ENCODE measurements around the gene NFIC.
"Not testable (repeated sequence)": the region's sequence is repeated elsewhere in the genome, so short reads cannot be mapped to it uniquely, and the experiment has no call there.

NFIC gene

DNA sequence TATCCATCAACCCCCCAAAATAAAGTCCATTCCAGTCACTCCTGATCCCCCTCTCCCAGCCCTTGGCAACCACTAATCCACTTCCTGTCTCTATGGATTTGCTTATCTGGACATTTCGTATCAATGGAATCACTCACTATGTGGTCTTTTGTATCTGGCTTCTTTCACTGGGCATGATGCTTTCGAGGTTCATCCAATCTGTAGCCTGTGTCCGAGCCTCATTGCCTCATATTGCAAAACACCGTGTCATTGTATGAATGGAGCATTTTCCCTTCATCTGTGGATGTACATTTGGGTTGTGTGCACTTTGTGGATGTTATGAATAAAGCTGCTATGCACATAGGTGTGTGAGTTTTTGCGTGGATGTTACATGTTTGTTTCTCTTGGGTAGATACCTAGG, 138.4 kb downstream of the NFIC start:
- no peak overlapping the region for H3K4me3 ChIP-seq (ENCODE audit: low read length)
- no peak for DNase-seq (ENCODE audit: low read depth)
- TF ChIP-seq, protein P1, sequence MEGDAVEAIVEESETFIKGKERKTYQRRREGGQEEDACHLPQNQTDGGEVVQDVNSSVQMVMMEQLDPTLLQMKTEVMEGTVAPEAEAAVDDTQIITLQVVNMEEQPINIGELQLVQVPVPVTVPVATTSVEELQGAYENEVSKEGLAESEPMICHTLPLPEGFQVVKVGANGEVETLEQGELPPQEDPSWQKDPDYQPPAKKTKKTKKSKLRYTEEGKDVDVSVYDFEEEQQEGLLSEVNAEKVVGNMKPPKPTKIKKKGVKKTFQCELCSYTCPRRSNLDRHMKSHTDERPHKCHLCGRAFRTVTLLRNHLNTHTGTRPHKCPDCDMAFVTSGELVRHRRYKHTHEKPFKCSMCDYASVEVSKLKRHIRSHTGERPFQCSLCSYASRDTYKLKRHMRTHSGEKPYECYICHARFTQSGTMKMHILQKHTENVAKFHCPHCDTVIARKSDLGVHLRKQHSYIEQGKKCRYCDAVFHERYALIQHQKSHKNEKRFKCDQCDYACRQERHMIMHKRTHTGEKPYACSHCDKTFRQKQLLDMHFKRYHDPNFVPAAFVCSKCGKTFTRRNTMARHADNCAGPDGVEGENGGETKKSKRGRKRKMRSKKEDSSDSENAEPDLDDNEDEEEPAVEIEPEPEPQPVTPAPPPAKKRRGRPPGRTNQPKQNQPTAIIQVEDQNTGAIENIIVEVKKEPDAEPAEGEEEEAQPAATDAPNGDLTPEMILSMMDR (IDR thresholded peaks at IDR 0.05; ENCODE audit: insufficient read depth, low read depth, low read length, missing control alignments), result no peak

DNA sequence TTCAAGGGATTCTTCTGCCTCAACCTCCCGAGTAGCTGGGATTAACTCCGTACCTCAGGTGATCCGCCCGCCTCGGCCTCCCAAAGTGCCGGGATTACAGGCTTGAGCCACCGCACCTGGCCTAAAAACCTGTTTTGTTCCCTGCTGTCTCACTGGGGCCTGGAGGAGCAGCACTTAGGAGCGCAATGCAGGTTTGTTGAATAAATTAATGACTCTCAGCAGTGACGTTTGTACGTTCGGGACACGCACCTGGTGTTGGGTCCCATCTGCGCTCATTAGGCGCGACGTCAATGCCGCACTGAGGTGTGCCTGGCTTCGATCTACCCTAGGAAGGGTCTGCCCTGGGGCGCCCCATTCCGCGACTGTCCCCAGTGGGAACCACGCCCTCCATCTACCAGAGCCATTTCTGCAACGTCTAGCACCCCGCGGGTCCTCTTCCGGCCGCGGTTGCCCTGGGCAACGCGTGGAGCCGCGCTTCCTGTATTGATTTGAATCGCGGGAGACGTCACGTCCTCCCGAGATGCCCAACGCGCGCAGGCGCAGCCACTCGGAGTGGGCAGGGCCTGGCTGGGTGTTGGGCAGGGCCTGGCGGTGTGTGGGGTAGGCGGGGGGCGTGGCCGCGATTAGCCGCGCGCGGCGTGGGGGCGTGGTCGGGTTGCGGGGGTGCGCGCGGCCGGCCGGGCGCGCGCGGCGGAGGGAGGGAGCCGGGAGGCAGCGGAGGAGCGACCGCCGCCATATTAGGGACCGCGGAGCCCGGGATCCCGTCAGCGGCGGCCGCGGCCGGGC, 139.4 kb downstream of the NFIC start, which contains the start of gene FZR1:
FZR1 (plus strand) TSS at position 714 of the 786 bp plus-strand sequence. CDS start 16,679 bp downstream, outside the sequence.
- peak; percentile 99 for DNase-seq (ENCODE audit: low read depth)
- TF ChIP-seq, protein P1 (IDR thresholded peaks at IDR 0.05; ENCODE audit: insufficient read depth, low read depth, low read length, missing control alignments), result no peak
- peak within 1 kb of the TSS; percentile 80 for H3K4me3 ChIP-seq (ENCODE audit: low read length)

DNA sequence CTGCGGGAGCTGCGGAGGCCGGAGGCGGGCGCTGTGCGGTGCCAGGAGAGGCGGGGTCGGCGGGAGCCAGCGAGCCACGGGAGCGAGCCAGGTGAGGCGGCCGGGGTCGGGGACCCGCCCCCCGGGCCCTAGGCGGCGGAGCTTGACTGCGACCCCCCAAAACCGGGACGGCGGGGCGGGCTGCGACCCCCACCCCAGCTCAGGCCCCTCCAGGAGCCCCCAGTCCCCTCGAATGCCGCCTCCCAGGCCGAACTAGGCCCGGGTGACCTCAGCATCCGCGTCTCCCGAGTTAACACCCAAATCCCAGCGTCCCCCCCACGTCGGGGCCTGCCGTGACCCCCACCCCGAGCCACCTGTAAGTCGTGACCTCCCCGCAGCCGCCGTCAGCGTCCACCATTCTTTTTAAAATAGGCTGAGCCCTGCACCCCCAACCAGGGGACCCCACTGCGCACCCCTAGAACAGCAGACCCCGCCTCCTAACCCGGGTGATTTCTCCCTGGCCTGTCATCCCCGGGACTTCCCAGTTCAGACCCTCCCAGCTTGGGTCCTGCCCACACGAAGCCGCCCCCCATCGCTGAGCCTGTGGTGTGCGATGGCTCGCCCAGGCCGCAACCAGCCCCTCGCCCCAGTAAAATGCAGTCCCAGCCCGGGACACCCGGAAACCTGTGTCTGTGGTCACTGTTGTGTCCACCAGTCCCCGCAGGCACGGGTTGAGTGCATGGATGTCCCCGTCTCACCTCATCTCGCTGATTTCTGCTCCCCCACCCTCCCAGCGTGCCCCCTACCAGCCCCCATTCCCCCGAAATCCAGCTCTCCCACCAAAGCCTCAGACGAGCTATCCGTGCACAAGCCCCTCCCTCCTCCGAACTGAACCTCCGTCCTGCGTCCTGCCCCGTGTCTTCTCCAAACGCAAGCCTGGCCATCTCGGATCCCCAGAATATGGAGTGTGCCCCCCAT, 140.3 kb downstream of the NFIC start:
- TF ChIP-seq, protein P1 (IDR thresholded peaks at IDR 0.05; ENCODE audit: insufficient read depth, low read depth, low read length, missing control alignments), result no peak
- peak overlapping the region; percentile 80 for H3K4me3 ChIP-seq (ENCODE audit: low read length)
- DNase-seq (ENCODE audit: low read depth), result no peak

DNA sequence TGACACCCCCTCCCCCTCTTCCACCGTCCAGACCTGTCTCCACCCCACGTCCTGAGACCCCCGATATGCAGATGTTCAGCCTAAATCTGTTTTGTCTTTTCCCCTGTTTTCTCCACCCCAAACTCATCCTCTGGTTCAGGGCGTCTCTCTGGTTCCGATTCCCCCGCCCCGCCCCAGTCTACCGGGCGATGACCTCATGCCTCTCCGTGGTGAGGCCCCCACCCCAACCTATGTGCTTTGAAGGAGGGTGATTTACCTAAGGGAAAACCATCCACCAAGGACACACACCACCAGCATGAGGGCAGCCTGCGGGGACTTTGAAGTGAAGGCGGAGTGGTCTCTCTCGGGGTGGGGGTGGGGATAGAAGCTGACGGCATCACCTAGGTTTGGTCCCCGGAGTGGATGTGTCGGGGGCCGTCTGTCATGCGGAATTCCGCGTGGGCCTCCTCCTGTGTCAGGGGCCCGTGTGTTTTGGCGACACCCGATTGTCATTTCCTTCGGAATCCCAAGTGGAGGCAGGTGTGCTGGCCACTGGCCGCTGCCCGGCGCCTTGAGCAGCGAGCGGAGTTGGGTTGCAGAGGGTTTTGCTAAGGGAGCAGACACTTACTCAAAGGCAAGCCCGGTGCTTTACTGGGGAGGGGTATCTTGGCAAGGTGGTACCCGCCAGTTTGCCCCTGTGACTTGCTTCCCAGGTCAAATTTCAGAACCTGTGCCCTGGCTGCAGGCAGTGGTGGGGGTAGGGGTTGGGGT, 141.2 kb downstream of the NFIC start:
- H3K4me3 ChIP-seq (ENCODE audit: low read length), result peak overlapping the region; percentile 80
- DNase-seq (ENCODE audit: low read depth), result peak; percentile 39
- TF ChIP-seq, protein P1 (IDR thresholded peaks at IDR 0.05; ENCODE audit: insufficient read depth, low read depth, low read length, missing control alignments), result no peak

DNA sequence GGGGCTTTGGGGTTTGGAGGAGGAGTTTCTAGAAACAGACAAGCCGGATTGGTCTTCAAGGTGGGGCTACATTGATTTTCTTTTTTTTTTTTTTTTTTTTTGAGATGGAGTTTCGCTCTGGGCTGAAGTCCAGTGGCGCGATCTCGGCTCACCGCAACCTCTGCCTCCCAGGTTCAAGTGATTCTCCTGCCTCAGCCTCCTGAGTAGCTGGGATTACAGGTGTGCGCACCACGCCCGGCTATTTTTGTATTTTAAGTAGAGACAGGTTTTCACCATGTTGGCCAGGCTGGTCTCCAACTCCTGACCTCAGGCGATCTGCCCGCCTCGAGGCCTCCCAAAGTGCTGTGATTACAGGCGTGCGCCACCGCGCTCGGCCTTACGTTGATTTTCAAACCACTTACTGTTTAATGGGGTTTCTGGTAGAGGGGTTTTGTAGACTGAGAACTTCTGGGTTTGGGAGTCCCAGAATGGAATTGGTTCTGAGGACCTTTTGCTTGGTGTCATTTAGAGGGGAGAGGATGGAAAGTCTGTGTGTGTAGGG, 141.8 kb downstream of the NFIC start:
- H3K4me3 ChIP-seq (ENCODE audit: low read length); DNase-seq (ENCODE audit: low read depth): not testable (repeated sequence)

DNA sequence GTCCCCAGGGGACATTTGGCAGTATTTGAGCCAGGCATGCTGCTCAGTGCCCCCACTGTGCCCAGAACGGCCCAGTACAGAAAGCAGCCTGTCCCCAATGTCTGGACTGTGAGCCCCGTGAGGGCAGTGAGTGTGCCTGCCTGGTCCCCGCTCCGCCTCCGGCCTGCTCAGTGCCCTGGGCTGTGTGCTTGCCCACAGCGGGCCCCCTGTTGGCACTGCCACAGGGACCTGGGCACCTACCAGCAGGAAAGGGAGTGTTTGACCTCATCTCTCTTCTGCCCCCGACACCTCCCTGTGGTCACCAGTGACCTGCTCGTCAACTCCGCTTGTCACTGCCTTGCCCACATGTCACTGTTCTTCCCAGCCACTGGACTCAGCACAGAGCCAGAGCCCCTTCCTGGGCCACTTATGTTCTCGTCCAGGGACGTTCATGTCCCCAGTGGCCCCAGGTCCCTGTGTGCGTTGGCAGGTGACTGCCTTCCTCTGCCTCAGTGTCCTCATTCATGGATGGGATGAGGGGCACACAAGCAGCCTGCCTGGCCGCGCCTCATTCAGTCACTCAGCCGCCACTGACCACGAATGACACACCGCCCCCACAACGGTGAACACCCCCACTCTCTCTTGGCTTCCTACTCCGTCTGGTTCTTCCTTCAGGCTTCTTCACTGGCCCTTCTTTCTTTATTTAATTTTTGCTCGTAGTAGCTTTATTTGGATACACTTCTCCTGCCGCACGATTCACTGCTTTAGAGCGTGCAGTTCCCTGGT, 142.6 kb downstream of the NFIC start:
- TF ChIP-seq, protein P1 (IDR thresholded peaks at IDR 0.05; ENCODE audit: insufficient read depth, low read depth, low read length, missing control alignments), result no peak
- no peak overlapping the region for H3K4me3 ChIP-seq (ENCODE audit: low read length)
- DNase-seq (ENCODE audit: low read depth), result no peak

Data from epithelial cell of esophagus (primary cell).